NCI-H2081 treated with DMSO at 0.1 percent for 48 hours (cell line): ENCODE measurements around the gene PHF21B.
"Not testable (repeated sequence)": the region's sequence is repeated elsewhere in the genome, so short reads cannot be mapped to it uniquely, and the experiment has no call there.

Experiments
- DNase-seq: peaks from one replicate; lab custom pipeline; 2025; lab: John Stamatoyannopoulos, UW

Gene PHF21B

GRCh38 chr22:44988671-44989070, 21.1 kb downstream of the PHF21B start:
- DNase-seq = no peak

DNA sequence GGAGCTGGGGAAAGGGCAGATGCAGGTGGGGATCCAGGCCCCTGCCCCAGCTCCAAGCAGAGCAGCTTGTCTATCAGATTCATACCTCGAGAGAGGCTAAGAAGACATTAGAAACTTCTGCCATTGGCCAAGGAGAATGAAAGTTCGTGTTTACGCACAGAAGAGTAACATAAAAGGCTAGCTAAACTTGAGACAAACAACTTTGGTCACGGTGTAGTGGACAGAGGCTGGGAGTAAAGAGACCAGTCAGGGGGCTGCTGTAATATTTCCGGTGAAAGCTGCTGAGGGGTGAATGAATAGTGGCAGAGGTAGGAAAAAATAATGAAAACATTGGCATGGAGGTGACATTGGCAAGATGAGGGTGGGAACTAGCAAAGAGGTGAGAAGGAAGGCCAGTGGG, 22.9 kb downstream of the PHF21B start:
- no peak for DNase-seq

DNA sequence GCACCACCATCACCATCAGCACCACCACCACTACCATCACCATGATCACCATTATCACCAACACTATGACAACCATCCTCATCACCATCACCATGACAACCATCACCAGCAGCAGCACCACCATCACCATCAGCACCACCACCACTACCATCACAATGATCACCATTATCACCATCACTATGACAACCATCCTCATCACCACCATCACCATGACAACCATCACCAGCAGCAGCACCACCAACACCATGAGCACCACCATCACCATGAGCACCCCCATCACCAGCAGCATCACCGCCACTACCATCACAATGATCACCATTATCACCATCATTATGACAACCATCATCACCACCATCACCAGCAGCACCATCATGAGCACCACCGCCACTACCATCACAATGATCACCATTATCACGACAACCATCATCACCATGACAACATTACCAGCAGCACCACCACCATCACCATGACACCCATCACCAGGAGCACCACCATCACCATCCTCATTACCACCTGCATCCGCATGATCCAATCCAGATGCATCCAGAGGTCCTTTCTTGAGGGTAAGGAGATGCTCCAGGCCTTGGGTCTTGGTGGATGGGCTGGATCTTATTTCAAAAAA, 23.8 kb downstream of the PHF21B start:
- DNase-seq = no peak

DNA sequence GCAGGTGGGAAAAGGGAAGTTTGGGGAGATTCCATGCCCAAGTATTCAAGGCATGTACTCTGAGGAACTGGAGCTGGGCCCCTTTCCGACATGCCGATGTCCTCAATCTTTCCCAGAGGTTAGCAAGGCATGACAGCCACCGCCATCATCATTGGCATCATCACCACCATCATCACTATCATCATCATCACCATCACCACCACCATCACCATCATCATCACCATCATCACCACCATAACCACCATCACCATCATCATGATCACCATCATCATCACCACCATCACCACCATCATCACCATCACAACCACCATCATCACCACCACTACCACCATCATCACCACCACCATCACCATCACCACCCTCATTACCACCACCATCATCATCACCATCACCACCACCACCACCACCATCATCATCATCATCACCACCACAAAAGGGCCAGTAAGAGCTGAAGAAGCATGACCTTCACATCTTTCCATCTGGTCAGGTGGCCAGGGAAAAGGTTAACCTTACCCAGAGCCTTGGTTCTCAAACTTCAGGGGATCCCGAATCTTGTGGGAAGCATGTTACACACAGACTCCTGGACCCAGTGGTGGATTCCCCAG, 25.8 kb downstream of the PHF21B start:
- no peak for DNase-seq

- no peak for DNase-seq
Measured at GRCh38 chr22:44982445-44982844, 27.4 kb downstream of the PHF21B start.

- DNase-seq = no peak
Measured at GRCh38 chr22:44981857-44982256, 27.9 kb downstream of the PHF21B start.

DNA sequence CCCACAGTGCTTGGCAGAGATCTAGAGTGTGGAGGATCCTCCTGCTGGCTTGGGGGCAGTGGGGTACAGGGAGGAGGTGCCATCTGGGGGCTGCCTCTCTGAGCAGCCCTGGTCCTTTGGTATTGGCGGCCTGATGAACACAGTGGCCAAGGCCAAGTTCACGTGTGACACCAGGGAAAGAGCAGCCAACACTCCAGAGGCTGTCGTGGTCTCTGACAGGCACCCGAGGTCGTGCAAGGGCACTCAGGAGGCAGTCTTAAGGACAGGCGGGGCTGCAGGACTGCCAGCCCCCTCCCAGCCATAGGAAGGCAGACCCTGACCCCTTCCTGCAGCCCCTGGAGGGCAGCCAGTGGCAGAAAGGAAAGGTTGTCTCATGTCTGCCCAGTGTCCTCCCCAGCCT, 30.7 kb downstream of the PHF21B start:
- DNase-seq = no peak

DNA sequence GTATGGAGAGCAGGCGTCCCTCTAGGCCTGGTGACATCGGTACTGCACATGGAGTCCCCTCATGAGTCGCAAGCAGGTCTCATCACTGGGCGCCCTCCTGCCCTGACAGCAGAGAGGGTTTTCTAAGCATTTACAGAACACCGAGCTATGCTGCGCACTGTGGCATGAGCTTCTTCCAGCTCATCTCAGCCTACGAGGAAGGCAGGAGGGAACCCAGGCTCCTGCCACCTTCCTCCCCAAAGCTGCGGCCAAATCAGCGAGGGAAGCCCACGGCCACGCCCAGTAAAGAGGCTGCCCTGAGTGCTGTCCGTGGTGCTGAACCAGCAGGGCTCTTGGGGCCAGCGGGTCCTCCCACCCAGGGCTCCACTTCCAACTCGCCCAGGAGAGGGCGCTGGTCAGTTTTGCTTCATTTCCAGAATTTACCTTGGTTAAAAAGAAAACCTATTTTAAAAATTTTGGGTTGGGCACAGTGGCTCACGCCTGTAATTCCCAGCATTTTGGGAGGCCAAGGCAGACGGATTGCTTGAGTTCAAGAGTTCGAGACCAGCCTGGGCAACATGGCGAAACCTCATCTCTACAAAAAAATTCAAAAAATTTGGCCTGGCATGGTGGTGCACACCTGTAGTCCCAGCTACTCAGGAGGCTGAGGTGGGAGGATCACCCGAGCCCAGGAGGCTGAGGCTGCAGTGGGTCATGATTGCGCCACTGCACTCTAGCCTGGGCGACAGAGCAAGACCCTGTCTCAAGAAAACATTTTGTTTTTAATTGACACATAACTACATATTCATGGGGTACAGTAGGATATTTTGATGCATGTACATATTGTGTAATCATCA, 34.2 kb downstream of the PHF21B start:
- no peak for DNase-seq

DNA sequence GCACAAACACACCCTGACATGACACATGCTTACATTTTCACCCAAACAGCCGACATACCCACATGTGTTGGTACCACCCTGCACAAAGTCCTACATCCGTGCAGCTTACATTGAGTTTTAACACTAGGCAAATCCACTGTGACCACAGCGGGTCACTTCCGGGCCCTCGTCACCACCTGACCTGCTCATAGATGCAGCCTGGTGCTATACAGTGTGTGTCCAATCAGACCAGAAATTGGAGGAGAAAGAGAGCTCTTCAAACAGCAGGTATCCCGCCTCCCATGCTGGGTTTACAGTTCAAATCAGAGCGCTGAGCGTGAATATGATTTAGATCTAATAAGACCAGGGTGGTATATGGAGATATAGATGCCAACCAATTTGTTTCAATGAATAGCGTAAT, 35.4 kb downstream of the PHF21B start:
- DNase-seq = no peak

- no peak for DNase-seq
Measured at GRCh38 chr22:44973829-44974228, 36.0 kb downstream of the PHF21B start.

GRCh38 chr22:44972363-44973083, 37.3 kb downstream of the PHF21B start:
- no peak for DNase-seq

GRCh38 chr22:44971651-44972362, 38.0 kb downstream of the PHF21B start:
- DNase-seq = no peak

- DNase-seq = no peak
Measured at GRCh38 chr22:44970291-44970690, 39.5 kb downstream of the PHF21B start.

DNA sequence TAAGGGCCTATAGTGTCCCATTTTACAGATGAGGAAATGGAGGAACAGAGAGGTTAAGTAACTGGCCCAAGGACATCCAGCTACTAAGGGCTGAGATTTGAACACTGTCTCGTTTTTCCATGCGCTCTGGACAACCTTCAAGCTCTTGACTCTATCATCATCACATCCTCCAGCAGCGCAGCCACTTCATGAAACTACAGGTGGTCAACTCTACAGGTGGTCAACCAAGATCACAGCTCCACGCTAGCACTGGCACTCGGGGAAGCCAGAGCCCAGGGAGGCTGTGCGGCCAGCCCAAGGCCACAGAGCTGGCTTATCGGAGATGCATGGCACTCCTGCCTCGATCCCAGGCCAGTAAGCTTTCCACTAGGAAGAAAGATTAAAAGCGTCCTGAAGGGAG, 40.0 kb downstream of the PHF21B start:
- DNase-seq = no peak

GRCh38 chr22:44968736-44969135, 41.1 kb downstream of the PHF21B start:
- no peak for DNase-seq

DNA sequence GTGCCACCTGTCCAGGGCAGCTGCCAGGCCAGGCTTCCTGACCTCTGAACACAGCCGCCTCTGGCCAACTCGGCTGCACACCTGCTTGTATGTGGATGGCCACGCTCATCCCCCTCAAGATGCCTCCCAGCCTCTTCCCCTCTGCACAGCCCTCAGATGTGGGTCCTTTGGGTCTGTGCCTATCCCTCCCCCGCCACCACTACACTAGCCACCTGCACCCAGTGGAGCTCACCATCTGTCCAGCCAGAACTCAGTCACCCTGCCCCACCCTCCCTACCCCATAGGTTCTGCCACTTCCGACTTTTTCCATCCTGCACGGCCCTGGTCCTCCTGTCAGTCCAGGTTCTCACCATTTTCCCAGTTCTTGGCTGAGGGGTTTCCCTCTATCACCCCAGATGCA, 44.6 kb downstream of the PHF21B start:
- DNase-seq = no peak

- no peak for DNase-seq
Measured at GRCh38 chr22:44964722-44965078, 45.1 kb downstream of the PHF21B start.

DNA sequence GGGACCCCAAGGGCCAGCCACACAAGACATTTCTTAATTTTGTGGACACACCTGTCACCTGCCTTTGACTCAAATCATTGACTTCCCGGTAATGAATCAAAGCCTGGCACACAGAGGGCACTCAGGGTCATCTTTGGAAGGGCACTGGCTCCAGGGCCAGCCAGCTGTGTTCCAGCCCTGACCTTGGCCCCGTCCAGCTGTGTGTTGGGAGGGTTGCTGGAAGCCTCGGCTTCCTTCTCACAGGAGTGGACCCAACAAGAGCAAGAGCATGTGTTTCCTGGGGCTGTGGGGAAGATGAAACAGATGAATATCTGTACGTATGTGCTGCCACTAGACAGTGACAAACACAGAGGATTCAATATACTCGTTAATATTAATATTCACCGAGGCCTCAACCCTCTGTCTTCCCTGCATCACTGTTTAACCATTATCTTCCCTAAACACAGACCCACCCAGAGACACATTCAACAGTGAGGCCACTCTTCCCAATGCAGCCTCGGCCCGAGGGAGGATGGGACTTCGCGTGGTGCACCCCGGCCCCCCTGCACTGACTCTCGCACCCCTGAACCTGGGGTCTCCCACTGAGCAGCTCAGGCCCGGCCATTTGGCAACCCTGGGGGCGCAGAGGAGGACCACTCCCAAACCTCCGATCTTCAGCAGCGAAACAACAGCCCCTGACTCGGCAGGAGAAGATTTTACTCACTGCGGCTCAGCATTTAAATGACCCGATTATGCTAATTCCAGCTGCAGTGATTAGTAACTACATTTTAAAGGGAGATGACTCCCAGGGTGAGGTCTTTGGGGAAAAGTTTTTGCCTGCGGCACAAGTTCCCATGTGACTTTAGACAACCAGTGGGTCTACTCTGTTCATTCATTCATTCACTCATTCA, 45.7 kb downstream of the PHF21B start:
- no peak for DNase-seq

GRCh38 chr22:44962741-44963454, 46.9 kb downstream of the PHF21B start:
- no peak for DNase-seq

GRCh38 chr22:44961682-44962081, 48.1 kb downstream of the PHF21B start:
- DNase-seq = not testable (repeated sequence)
